ENCODE data around the gene TRIP10. TPM values are rescaled to one million over a fixed set of nuclear protein-coding genes. Genes with fewer than 3 reads are reported as not detected.
"Not testable (repeated sequence)": the region's sequence is repeated elsewhere in the genome, so short reads cannot be mapped to it uniquely, and the experiment has no call there.

TRIP10 gene
- total RNA-seq, 1 donor from 2014 or later: 65.8 TPM

DNA sequence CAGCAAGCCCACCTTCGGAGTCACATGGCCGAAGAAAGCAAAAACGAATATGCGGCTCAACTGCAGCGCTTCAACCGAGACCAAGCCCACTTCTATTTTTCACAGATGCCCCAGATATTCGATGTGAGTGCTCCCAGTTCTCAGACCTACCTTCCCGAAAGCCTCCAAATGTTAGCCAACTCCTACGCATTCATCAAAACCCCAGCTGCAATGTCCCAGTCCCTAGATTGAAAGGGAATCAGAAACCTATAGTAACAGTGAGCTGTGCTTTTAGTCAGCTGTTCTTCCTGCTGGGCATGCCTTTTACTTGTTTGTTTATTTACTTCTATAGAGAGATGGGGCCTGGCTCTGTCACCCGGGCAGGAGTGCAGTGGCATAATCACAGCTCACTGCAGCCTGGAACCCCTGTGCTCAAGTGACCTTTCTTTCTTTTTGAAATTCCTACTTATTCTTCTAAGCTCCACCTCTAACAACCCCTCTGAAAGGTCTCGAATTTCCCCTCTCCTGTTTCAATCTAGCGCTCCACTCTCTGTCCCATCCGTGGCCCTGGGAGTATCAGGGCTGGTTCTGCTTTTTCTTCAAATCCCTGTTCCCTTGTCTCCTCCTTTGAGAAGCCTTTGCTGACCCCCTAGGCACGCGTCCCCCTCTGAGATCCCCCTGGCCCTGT, 4.4 kb downstream of the TRIP10 start:
- Histone ChIP-seq H3K27me3 (ENCODE audit: low read depth) (no peaks in the 10 kb centered on the region), H3K9me3 (no peaks in the 10 kb centered on the region), H3K4me1 (peaks cover 62% of the 10 kb centered on the region), H3K27ac (peak overlapping the region; percentile 82), H3K4me3 (peak overlapping the region; percentile 31), H3K36me3 (peaks cover 58% of the 10 kb centered on the region)
- TF ChIP-seq, protein P1, sequence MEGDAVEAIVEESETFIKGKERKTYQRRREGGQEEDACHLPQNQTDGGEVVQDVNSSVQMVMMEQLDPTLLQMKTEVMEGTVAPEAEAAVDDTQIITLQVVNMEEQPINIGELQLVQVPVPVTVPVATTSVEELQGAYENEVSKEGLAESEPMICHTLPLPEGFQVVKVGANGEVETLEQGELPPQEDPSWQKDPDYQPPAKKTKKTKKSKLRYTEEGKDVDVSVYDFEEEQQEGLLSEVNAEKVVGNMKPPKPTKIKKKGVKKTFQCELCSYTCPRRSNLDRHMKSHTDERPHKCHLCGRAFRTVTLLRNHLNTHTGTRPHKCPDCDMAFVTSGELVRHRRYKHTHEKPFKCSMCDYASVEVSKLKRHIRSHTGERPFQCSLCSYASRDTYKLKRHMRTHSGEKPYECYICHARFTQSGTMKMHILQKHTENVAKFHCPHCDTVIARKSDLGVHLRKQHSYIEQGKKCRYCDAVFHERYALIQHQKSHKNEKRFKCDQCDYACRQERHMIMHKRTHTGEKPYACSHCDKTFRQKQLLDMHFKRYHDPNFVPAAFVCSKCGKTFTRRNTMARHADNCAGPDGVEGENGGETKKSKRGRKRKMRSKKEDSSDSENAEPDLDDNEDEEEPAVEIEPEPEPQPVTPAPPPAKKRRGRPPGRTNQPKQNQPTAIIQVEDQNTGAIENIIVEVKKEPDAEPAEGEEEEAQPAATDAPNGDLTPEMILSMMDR (IDR thresholded peaks at IDR 0.05): no peak
- no peak for ATAC-seq
- peak; percentile 11 for DNase-seq
- intact Hi-C loops (cut with DNase I): no loop called here

DNA sequence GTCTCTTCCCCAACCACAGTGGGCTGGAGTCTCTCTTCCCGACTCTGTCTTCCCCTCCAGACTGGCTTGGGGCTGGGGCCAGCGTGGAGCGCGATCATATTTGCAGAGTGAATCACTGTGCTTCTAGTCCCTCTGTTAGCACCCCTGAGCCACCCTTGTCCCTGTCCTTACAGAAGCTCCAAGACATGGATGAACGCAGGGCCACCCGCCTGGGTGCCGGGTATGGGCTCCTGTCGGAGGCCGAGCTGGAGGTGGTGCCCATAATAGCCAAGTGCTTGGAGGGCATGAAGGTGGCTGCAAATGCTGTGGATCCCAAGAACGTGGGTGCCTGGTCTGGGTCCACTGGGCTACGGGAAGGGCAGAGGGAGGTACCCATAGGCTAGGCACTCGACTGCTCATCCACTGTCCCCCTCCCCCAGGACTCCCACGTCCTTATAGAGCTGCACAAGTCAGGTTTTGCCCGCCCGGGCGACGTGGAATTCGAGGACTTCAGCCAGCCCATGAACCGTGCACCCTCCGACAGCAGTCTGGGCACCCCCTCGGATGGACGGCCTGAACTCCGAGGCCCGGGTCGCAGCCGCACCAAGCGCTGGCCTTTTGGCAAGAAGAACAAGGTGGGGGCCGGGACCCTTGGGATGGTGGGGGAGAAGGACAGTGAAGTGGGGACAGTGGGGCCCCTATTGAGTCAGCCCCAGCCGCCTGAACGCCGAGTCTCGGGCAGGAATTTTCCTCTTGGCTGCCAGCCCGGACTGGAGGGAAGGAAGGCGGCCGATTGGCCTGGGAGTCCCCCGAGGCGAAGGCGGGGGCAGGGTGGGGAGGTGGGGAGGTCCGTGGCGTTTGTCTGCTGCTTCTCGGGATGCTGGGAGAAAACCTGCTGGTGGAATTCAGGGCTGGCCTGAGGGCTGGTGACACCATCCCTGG, 5.2 kb downstream of the TRIP10 start:
- no peaks in the 10 kb centered on the region for H3K27me3 ChIP-seq (ENCODE audit: low read depth)
- intact Hi-C loops (cut with DNase I): no loop called here
- TF ChIP-seq, protein P1 (IDR thresholded peaks at IDR 0.05): no peak
- peak overlapping the region; percentile 31 for H3K4me3 ChIP-seq
- DNase-seq (peak; percentile 81), ATAC-seq (peak; percentile 83 to 84)
- peak overlapping the region; percentile 82 for H3K27ac ChIP-seq
- H3K36me3 ChIP-seq: peaks cover 66% of the 10 kb centered on the region
- H3K9me3 ChIP-seq: no peaks in the 10 kb centered on the region
- peaks cover 58% of the 10 kb centered on the region for H3K4me1 ChIP-seq

DNA sequence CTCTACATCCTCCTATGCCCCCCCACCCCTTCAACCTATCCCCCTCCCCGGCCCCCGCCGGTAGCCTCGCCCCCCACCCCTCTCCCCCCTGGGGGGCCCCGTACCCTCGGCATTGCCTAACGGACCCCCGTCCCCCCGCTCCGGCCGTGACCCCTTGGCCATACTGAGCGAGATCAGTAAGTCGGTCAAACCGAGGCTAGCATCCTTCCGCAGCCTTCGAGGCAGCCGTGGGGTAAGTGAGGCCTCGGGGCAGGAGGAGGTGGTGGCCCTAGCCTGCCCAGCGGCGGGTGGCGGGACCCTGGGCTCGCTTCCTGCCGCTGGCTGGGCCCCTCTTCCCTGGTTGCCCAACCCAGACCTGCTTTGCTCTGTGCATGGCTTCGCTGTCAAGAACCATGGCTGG, 6.5 kb downstream of the TRIP10 start:
- TF ChIP-seq, protein P1 (IDR thresholded peaks at IDR 0.05): no peak
- no peak overlapping the region for H3K27ac ChIP-seq
- H3K36me3 ChIP-seq: peaks cover 79% of the 10 kb centered on the region
- DNase-seq (no peak), ATAC-seq (no peak)
- no peak overlapping the region for H3K4me3 ChIP-seq
- peaks cover 51% of the 10 kb centered on the region for H3K4me1 ChIP-seq
- H3K27me3 ChIP-seq (ENCODE audit: low read depth): no peaks in the 10 kb centered on the region
- H3K9me3 ChIP-seq: no peaks in the 10 kb centered on the region
- intact Hi-C loops (cut with DNase I): no loop called here

DNA sequence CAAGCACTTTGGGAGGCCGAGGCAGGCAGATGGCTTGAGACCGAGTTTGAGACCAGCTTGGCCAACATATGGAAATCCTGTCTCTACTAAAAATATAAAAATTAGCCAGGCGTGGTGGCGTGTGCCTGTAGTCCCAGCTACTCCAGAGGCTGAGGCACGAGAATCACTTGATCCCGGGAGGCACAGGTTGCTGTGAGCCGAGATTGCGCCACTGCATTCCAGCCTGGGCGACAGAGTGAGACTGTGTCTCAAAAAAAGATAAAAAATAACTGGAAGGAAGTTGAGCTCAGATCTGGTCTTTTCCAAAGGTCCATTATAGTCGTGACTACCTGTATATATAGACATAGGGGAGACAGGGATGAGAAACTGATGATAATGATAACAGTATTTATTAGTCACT, 9.1 kb downstream of the TRIP10 start:
- H3K4me3 ChIP-seq; H3K27me3 ChIP-seq (ENCODE audit: low read depth); H3K27ac ChIP-seq; intact Hi-C loops (cut with DNase I); H3K9me3 ChIP-seq; ATAC-seq: not testable (repeated sequence)
- peak; percentile 64 for DNase-seq
- Histone ChIP-seq H3K36me3 (peaks cover 89% of the 10 kb centered on the region), H3K4me1 (peaks cover 39% of the 10 kb centered on the region)

DNA sequence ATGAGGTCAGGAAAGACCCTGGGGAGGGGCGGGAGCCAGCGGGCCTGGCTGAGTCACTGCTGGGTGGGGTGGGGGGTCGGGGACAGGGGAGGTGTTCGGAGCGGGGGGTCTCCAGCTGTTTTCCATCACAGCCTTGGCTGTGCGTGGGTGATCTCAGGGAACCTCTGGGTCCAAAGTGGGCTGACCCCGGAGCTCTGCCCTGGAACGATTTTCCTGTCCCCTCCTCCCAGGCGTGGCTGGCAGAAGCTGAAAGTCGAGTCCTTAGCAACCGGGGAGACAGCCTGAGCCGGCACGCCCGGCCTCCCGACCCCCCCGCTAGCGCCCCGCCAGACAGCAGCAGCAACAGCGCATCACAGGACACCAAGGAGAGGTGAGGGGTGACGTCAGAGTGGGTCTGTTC, 10.6 kb downstream of the TRIP10 start:
- H3K9me3 ChIP-seq: no peaks in the 10 kb centered on the region
- H3K36me3 ChIP-seq: peaks cover 82% of the 10 kb centered on the region
- no peaks in the 10 kb centered on the region for H3K27me3 ChIP-seq (ENCODE audit: low read depth)
- DNase-seq (no peak), ATAC-seq (no peak)
- H3K27ac ChIP-seq: no peak overlapping the region
- H3K4me1 ChIP-seq: peaks cover 26% of the 10 kb centered on the region
- TF ChIP-seq, protein P1 (IDR thresholded peaks at IDR 0.05): no peak
- intact Hi-C loops (cut with DNase I): no loop called here
- H3K4me3 ChIP-seq: no peak overlapping the region

DNA sequence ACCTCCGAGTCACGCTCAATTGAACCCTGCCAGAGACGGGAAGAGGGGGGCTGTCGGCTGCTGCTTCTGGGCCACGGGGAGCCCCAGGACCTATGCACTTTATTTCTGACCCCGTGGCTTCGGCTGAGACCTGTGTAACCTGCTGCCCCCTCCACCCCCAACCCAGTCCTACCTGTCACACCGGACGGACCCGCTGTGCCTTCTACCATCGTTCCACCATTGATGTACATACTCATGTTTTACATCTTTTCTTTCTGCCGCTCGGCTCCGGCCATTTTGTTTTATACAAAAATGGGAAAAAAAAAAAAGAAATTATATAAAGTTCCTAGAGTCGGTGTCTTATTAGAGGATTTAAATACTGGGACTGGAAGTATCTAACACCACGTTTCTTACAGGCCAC, 11.7 kb downstream of the TRIP10 start:
- peaks cover 71% of the 10 kb centered on the region for H3K36me3 ChIP-seq
- TF ChIP-seq, protein P1 (IDR thresholded peaks at IDR 0.05): no peak
- no peak overlapping the region for H3K27ac ChIP-seq
- H3K4me1 ChIP-seq: peaks cover 19% of the 10 kb centered on the region
- no peaks in the 10 kb centered on the region for H3K27me3 ChIP-seq (ENCODE audit: low read depth)
- ATAC-seq (no peak), DNase-seq (no peak)
- intact Hi-C loops (cut with DNase I): no loop called here
- H3K4me3 ChIP-seq: no peak overlapping the region
- H3K9me3 ChIP-seq: no peaks in the 10 kb centered on the region

All from lower lobe of right lung (tissue), 2 donors.